GM19023 (cell line): Measurements from ENCODE around the gene UMAD1.
"Not testable (repeated sequence)": the region's sequence is repeated elsewhere in the genome, so short reads cannot be mapped to it uniquely, and the experiment has no call there.

ENCODE experiments used
- ATAC-seq: cut with Tn5 transposase; IDR thresholded peaks from one replicate; pipeline ENCODE4 v1.9.1; 2021; ENCODE audit warnings: mild to moderate bottlenecking, moderate library complexity; ENCODE audit not compliant: unreplicated experiment

The UMAD1 gene

GRCh38 chr7:7793921-7794320 lies 153.4 kb downstream of the UMAD1 start:
- no peak for ATAC-seq

- no peak for ATAC-seq
Measured at GRCh38 chr7:7795203-7795602, 154.7 kb downstream of the UMAD1 start.

GRCh38 chr7:7795630-7796121 lies 155.1 kb downstream of the UMAD1 start:
- no peak for ATAC-seq

GRCh38 chr7:7798510-7798909 lies 158.0 kb downstream of the UMAD1 start:
- ATAC-seq: no peak

- no peak for ATAC-seq
Measured at GRCh38 chr7:7799138-7799537, 158.6 kb downstream of the UMAD1 start.

GRCh38 chr7:7802531-7802930 lies 162.0 kb downstream of the UMAD1 start:
- ATAC-seq: no peak

- no peak for ATAC-seq
Measured at GRCh38 chr7:7803715-7804178, 163.2 kb downstream of the UMAD1 start.

- ATAC-seq: not testable (repeated sequence)
Measured at GRCh38 chr7:7804822-7805221, 164.3 kb downstream of the UMAD1 start.

DNA sequence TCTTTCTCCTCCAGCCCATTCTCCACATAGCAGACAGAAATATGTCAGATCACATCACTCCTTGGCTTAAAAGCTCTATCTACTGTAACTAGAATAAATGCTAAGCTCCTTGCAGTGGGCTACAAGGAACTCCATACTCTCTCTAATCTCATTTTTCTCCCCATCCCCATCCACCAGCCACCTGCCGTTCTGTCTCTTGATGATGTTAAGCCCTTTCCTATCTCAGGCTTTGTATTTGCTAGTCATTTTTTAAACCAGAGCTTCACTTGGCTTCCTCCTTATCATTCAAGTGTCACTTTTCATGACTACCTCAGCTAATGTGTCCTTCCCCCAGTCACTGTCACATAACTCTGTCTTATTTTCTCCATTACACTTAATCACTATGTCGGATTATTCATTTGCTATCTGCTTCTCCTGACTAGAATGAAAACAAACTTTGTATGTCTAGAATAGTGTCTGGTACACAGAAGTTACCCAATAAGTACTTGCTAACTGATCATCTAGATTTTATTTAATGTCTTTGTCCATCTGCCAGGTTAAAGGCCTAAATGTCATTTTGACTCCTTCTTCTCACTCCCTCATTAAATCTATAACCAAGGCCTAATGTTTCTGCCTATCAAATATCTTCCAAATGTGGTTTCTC lies 165.1 kb downstream of the UMAD1 start:
- ATAC-seq: no peak

- no peak for ATAC-seq
Measured at GRCh38 chr7:7808156-7808555, 167.6 kb downstream of the UMAD1 start.

GRCh38 chr7:7808626-7809025 lies 168.1 kb downstream of the UMAD1 start:
- no peak for ATAC-seq

DNA sequence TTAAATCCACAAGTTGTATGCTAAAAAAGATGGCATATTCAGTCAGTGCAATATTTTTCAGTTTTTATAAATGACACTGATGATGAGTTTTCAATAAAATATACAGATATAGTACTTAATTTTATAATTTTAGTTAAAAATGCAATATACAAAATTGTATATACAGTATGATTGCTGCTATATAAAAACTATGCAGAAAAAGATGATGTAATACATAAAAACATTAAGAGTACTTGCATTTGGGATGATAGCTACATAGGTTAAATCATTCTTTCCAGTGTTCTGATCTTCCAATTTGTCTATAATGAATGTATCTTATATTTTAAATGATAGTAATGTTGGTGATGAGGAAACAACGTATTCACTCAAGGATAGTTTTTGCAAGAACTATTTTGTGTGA lies 169.8 kb downstream of the UMAD1 start:
- ATAC-seq: no peak

DNA sequence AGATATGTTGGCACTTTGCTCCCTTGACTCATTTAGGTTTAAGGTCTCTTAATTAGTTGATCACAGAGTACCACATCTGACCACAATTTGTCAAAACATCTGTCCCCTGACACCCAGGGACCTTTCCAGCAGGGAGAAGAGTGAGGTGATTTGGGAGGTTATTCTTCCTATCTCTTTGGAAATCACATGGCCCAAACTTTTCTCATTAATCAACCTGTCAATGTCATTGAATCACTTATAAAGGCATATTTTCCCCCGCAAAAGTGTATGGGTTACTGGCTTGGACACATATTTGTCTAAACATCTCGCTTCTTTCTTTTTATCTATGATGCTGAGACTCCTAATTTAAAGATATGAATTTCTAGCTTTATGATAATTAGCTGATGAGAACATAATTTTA lies 170.3 kb downstream of the UMAD1 start:
- ATAC-seq: no peak

GRCh38 chr7:7812112-7812511 lies 171.6 kb downstream of the UMAD1 start:
- no peak for ATAC-seq

DNA sequence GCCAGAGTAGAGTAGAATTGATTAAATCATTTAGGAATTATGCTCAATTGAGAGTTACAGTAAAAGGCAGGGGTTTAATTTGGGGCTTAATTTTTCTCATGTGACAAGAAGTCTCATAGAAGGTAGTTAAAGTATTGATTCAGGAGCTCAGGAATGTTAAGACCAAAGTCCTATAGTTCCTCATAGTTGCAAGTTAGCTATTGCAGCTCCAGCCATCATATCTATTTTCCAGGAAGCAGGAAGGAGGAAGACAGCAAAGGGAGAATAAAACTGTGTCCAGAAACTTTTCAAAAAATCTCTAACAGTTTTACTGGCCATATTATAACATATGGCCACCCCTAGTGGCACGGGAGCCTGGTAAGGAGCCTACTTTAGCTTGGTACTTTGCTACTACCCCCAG lies 174.8 kb downstream of the UMAD1 start:
- no peak for ATAC-seq

DNA sequence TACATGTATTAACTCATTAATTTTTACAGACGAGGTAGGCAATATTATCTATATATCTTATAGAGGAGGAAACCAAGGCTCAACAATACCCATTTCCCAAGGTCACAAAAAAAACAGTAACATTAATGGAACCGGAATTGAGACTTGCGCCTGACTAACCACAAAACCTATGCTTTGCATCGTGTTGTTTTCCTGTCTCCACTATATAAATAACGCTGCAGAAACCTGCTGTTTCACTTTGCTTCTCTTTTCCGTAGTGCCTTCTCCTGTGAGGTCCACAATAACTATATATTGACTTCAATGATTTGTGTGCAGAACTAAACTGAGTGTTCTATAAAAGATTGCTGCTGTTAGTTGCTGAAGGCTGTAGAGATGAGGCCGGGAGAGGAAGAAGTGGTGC lies 175.5 kb downstream of the UMAD1 start:
- ATAC-seq: peak; percentile 45

DNA sequence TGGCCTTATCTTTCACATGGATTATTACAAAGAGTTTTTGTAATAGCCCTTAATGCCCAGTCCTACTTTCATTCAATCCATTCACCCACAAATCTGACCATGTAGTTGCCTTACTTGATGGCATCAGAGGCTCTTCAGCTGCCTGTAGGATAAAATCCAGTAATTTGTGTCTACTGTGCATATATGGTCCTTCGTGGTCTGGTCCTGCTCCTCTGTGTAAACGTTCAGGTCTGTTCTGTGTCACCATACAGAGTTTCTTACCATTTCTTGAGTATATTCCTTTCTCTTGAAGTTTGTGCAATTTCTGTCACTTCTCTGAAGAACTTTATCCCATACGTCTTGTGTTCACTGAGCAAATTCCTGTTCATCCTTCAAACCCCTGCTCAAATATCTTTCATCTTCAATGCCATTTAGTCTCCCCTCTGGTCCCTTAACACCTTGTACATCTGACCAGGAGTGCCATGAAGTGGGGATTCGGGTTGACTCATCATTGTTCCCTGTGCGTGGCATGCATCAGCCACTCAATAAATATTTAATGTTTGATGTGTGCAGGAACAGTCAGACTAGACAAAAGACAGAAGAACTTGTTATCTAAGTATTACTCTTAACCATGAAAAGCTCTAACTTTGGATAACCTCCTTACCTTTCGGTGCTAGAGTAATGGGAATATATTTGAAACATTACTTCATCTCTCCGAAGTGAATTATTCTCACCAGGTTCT lies 176.4 kb downstream of the UMAD1 start:
- no peak for ATAC-seq

- ATAC-seq: no peak
Measured at GRCh38 chr7:7817748-7818147, 177.2 kb downstream of the UMAD1 start.

GRCh38 chr7:7818179-7818578 lies 177.6 kb downstream of the UMAD1 start:
- not testable (repeated sequence) for ATAC-seq

DNA sequence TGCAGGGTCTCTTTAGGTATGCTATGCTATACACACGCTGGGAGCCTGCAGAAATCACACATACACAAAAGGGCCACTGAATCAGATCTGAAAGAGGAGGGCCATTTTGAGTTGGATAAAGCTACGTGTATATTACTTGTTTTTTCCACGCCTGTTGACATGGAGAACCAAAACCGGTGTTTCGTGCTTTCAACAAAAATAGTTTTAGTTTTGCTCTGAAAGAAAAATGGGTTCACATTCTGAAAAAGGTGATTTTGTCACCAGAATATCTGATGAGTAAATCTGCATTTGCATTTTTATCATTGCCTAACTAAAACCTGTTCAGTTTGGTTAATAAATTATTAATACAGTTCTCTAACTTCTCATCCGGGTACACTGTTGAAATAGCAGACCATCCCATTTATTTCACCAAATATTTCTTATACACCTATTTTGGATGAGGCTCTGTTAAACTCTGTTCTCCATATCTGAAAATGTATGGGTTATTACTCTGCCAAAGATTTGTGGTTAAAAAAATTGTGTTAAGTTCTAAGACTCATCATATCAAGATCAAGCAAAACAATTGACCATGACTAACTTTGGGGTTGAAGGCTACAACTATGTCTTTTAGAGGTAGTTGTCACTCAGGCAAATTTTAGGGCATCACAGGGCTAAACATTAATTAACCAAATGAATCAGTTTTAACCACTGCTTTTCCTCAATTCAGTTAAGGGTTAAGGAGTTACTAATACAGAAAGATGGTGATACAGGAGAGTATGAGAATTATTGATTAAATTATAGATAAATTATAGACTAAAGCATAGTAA lies 179.1 kb downstream of the UMAD1 start:
- ATAC-seq: peak; percentile 45

GRCh38 chr7:7820409-7820808 lies 179.9 kb downstream of the UMAD1 start:
- no peak for ATAC-seq

DNA sequence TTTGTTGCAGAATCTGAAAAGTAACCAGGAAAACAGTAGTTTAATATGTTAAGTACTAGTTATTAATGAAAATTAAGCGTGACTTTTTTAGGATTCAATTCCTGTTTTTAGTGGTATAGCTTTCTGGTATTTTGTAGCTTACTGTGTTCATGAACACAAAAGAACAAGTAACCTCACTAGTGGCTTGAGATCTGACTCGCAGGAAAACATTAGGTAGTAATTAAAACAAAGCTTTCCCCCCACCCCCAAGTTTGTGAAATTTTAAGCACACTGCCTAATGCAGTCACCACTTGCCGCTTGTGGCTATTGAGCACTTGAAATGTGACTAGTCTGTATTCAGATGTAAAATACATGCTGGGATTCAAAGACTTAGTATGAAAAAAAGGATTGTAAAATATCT lies 180.4 kb downstream of the UMAD1 start:
- no peak for ATAC-seq
